ENCODE measurements around the gene TXNDC8. TPM values are rescaled to one million over a fixed set of nuclear protein-coding genes. Genes with fewer than 3 reads are reported as not detected.
"Not testable (repeated sequence)": the region's sequence is repeated elsewhere in the genome, so short reads cannot be mapped to it uniquely, and the experiment has no call there.

Gene TXNDC8
- total RNA-seq, 1 donor from 2014 or later: not detected

- Histone ChIP-seq H3K36me3 (no peaks in the 10 kb centered on the region), H3K27me3 (no peaks in the 10 kb centered on the region), H3K9me3 (no peaks in the 10 kb centered on the region), H3K4me1 (no peaks in the 10 kb centered on the region), H3K4me3 (no peak overlapping the region), H3K27ac (no peak overlapping the region)
- no peak for TF ChIP-seq CTCF (IDR thresholded peaks at IDR 0.05)
- DNase-seq (no peak), ATAC-seq (no peak)
- intact Hi-C loops (cut with DNase I): no loop called here
These were observed 21.2 kb downstream of the TXNDC8 start for GRCh38 chr9:110316261-110317075.

- H3K36me3 ChIP-seq; DNase-seq; H3K9me3 ChIP-seq; intact Hi-C loops (cut with DNase I); H3K27ac ChIP-seq; H3K4me3 ChIP-seq; H3K4me1 ChIP-seq; ATAC-seq; H3K27me3 ChIP-seq: not testable (repeated sequence)
These were observed 25.7 kb downstream of the TXNDC8 start for GRCh38 chr9:110311978-110312377.

- Histone ChIP-seq H3K36me3 (no peaks in the 10 kb centered on the region), H3K9me3 (no peaks in the 10 kb centered on the region), H3K27ac (no peak overlapping the region), H3K27me3 (no peaks in the 10 kb centered on the region), H3K4me1 (no peaks in the 10 kb centered on the region), H3K4me3 (no peak overlapping the region)
- no peak for DNase-seq
- no peak for TF ChIP-seq CTCF (IDR thresholded peaks at IDR 0.05)
- intact Hi-C loops (cut with DNase I): no loop called here
- no peak for ATAC-seq
These were observed 28.0 kb downstream of the TXNDC8 start for GRCh38 chr9:110309681-110310080.

GRCh38 chr9:110308633-110309038 lies 29.0 kb downstream of the TXNDC8 start:
- no peaks in the 10 kb centered on the region for H3K9me3 ChIP-seq
- H3K27ac ChIP-seq: no peak overlapping the region
- no peaks in the 10 kb centered on the region for H3K36me3 ChIP-seq
- intact Hi-C loops (cut with DNase I): no loop called here
- no peaks in the 10 kb centered on the region for H3K4me1 ChIP-seq
- no peak for ATAC-seq
- no peak overlapping the region for H3K4me3 ChIP-seq
- DNase-seq: no peak
- TF ChIP-seq CTCF (IDR thresholded peaks at IDR 0.05): no peak
- H3K27me3 ChIP-seq: no peaks in the 10 kb centered on the region

GRCh38 chr9:110307191-110307590 lies 30.5 kb downstream of the TXNDC8 start:
- H3K9me3 ChIP-seq: no peaks in the 10 kb centered on the region
- DNase-seq: no peak
- no peaks in the 10 kb centered on the region for H3K4me1 ChIP-seq
- no peaks in the 10 kb centered on the region for H3K27me3 ChIP-seq
- no peak for TF ChIP-seq CTCF (IDR thresholded peaks at IDR 0.05)
- no peak overlapping the region for H3K4me3 ChIP-seq
- H3K36me3 ChIP-seq: no peaks in the 10 kb centered on the region
- H3K27ac ChIP-seq: no peak overlapping the region
- intact Hi-C loops (cut with DNase I): no loop called here
- ATAC-seq: no peak

- no peaks in the 10 kb centered on the region for H3K36me3 ChIP-seq
- no peaks in the 10 kb centered on the region for H3K9me3 ChIP-seq
- no peak overlapping the region for H3K27ac ChIP-seq
- no peak overlapping the region for H3K4me3 ChIP-seq
- DNase-seq (no peak), ATAC-seq (peak; percentile 71)
- TF ChIP-seq CTCF (IDR thresholded peaks at IDR 0.05): no peak
- H3K27me3 ChIP-seq: no peaks in the 10 kb centered on the region
- intact Hi-C loops (cut with DNase I): no loop called here
- H3K4me1 ChIP-seq: no peaks in the 10 kb centered on the region
These were observed 34.5 kb downstream of the TXNDC8 start for GRCh38 chr9:110303133-110303532.

Data from upper lobe of right lung (tissue), 1 donor.